GM06990 (cell line): ENCODE measurements around the gene AMZ1.
"Not testable (repeated sequence)": the region's sequence is repeated elsewhere in the genome, so short reads cannot be mapped to it uniquely, and the experiment has no call there.

Experiments
- DNase-seq: peaks from one replicate; pipeline ENCODE4 v3.0.0-alpha.2; 2011; ENCODE audit not compliant: insufficient read length; ENCODE audit errors: extremely low read depth
- H3K27me3 ChIP-seq: replicated peaks from 2 replicates; pipeline ENCODE4 v1.6.0; 2011; ENCODE audit warnings: low read length; ENCODE audit not compliant: control insufficient read depth, insufficient read depth
- H3K36me3 ChIP-seq: 2 replicates; pipeline ENCODE4 v1.5.1; 2011; ENCODE audit warnings: low read length; ENCODE audit not compliant: control insufficient read depth, insufficient read depth
- H3K4me3 ChIP-seq: replicated peaks from 2 replicates; pipeline ENCODE4 v1.5.1; 2011; ENCODE audit warnings: low read depth, mild to moderate bottlenecking, control low read depth, low read length
- CTCF ChIP-seq: IDR thresholded peaks from 2 replicates; pipeline ENCODE4 v1.5.1; 2011; ENCODE audit warnings: low read length, control low read depth, mild to moderate bottlenecking, inconsistent platforms; ENCODE audit not compliant: insufficient read depth, poor library complexity, severe bottlenecking

AMZ1 gene

DNA sequence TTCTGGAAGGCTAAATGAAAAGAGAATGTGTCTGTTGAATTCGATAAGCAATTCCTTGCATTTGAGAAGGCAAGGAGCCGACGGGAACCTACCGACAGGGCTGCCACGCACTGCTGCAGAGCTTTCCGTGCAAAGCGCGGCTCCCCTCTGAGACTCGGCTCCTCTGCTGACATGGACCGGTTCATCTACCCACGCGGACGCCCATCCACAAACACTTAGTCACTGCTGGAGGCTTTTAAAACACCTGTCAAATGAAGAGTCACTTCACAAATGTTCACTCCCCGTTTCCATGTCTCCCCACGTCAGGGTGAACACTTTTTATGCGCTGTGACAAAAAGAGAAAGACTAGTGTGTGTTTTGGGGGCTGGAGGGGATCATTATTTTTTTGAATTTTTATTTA, 32.0 kb downstream of the AMZ1 start:
- Histone ChIP-seq H3K4me3 (no peak overlapping the region), H3K27me3 (no peaks in the 10 kb centered on the region), H3K36me3 (peaks cover 2% of the 10 kb centered on the region; the same call in 1 of the 2 replicates)
- no peak for DNase-seq
- no peak for TF ChIP-seq CTCF

DNA sequence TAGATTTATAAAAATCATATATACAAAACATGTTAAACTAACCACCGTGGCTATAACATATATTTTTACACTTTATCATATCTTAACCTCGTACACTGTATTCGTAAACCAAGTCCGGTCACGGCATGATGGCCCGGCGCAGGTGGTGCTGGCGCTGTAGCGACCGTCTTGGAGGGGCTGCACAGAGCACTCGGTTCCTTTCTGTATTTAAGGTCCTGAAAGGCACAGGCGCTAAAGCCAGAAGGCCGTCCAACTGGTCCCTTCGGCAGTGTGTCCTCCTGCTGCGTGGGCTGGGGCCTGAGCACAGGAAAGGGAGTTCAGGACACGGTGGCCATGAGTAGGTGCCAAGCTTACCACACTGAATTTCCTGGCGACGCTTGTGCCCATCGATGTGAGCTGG, 33.8 kb downstream of the AMZ1 start:
- Histone ChIP-seq H3K36me3 (peaks cover 2% of the 10 kb centered on the region; the same call in 1 of the 2 replicates), H3K27me3 (no peaks in the 10 kb centered on the region), H3K4me3 (no peak overlapping the region)
- DNase-seq = no peak
- no peak for TF ChIP-seq CTCF

- no peak for DNase-seq
- no peak for TF ChIP-seq CTCF
- Histone ChIP-seq H3K36me3 (peaks cover 2% of the 10 kb centered on the region; the same call in 1 of the 2 replicates), H3K27me3 (no peaks in the 10 kb centered on the region), H3K4me3 (no peak overlapping the region)
These were observed 34.6 kb downstream of the AMZ1 start for GRCh38 chr7:2722591-2722990.

DNA sequence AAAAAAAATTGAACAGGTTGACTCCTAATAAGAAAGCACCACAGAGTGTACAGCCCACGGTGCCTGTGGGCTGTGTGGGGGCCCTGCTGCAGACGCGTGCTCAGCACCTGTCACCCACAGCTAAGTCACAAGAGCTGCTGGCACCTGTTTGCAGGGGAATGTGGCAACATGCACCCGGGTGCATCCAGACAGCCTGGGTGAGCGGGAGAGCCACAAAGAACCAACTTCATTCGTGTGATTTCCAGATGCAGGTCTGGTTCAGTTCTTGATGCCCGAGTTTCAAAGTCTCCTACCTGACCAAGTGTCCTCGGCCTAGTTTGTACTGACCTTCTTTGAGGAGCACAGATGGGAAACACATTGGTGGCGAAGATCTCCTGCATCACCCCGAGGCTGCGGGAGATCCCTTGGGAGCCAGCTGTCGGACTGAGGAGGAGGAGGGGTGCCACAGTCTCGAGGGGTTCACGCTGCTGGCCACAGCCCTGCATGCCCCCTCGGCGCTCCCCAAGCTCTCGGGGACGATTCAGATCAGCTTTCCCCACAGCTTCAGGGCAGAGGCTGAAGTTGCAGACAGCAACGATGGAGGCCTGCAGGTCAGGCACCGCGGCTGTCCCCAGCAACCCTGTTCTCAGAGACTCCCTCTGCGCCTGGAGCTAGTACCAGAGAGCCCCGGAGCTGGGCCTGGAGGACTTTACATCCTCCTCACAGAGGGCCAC, 35.3 kb downstream of the AMZ1 start:
- TF ChIP-seq CTCF = no peak
- H3K36me3 ChIP-seq = peaks cover 2% of the 10 kb centered on the region; the same call in 1 of the 2 replicates
- H3K27me3 ChIP-seq = no peaks in the 10 kb centered on the region
- no peak overlapping the region for H3K4me3 ChIP-seq
- DNase-seq = no peak

DNA sequence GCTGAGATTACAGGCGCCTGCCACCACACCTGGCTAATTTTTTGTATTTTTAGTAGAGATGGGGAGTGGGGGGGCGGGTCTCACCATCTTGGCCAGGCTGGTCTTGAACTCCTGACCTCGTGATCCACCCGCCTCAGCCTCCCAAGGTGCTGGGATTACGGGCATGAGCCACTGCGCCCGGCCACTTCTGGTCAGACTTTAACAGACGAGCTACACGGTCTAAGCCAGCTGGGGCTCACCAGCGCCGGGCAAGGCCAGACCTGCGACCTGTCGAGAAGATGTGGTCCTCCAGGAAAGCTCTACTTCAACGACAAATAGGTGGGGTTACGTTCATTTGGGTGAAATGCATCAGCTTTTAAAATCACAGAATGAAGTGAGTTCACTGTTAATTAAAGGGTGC, 36.0 kb downstream of the AMZ1 start:
- H3K27me3 ChIP-seq, H3K36me3 ChIP-seq, H3K4me3 ChIP-seq, DNase-seq: not testable (repeated sequence)

DNA sequence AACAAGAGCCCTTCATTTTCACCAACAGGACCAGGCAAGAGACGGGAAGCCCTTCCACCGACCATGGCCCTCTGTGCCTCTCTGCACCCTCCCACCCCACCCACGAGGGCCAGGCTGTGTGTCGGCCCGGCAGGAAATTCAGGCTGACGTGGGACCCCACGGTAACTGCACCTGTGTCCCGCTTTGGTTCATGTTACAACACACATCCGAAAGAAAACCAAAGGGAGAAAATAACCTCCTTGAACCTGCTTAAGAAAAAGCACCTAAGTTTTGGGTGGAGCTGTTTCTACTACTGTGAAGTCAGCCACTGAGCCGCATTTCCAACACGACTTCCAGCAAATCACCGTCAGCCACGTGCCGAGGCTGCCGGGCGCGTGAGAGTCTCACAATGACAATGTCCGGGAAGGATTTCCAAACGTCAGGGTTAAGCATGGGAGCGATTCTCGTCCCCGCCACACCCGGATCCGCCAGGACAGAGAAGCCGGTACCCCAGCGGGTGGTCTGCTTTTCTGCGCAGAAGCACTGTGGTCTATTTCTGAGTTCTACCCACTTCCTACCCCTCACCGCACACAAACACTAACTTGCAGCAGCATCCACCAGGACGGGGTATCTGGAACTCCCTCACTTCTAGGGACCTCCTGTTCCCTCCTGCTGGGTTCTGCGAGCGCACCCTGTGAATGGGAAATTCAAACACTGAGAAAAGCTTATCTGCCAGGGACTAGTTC, 36.6 kb downstream of the AMZ1 start:
- DNase-seq = no peak
- Histone ChIP-seq H3K27me3 (no peaks in the 10 kb centered on the region), H3K36me3 (no peaks in the 10 kb centered on the region; the same call in none of the 2 replicates), H3K4me3 (no peak overlapping the region)
- TF ChIP-seq CTCF = no peak
